ENCODE measurements around the gene SPHK1. TPM values are rescaled to one million over a fixed set of nuclear protein-coding genes. Genes with fewer than 3 reads are reported as not detected.

Gene SPHK1
- total RNA-seq, 2 donors from 2014 or later, result 2.4 to 6.0 TPM

DNA sequence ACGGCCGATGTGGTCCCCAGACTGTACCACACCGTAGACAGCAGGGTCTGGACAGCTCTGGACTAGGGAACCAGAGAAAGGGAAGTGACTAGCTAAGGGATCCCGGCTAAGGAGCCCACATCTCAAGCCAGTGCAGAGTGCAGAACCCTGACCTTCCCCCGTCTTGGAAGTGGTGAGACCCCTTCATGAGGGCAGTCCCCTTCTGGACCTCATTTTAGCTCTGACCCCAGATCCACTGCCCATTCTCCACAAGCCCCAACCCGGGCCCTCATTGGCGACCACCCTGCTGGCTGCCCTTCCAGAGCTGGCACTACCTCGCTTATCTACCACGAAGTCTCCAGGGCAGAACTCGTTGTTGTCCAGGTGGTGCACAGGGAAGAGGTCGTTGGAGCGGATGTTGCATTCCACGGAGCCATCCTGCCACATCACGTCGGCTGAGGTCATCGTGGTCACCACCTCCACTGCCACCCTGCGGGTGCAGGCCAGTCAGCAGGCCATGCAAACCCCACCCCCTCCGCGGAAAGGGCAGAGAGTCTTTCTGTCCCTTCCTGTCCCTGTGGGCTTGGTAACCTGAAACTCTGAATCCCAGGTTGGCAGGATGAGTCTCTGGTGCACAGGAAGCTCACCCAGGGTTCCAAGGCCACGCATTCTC, 14.2 kb downstream of the SPHK1 start:
- H3K27me3 Mint-ChIP-seq, result no peaks in the 10 kb centered on the region
- no peak overlapping the region for H3K27ac Mint-ChIP-seq
- ATAC-seq, result peak; percentile 15
- H3K36me3 Mint-ChIP-seq (ENCODE audit: low read depth), result peaks cover 11% of the 10 kb centered on the region
- DNase-seq, result no peak
- peaks cover 2% of the 10 kb centered on the region for H3K4me1 Mint-ChIP-seq
- no peak overlapping the region for H3K4me3 Mint-ChIP-seq
- no peaks in the 10 kb centered on the region for H3K9me3 ChIP-seq (ENCODE audit: control insufficient read depth, low read length, poor library complexity, severe bottlenecking)

DNA sequence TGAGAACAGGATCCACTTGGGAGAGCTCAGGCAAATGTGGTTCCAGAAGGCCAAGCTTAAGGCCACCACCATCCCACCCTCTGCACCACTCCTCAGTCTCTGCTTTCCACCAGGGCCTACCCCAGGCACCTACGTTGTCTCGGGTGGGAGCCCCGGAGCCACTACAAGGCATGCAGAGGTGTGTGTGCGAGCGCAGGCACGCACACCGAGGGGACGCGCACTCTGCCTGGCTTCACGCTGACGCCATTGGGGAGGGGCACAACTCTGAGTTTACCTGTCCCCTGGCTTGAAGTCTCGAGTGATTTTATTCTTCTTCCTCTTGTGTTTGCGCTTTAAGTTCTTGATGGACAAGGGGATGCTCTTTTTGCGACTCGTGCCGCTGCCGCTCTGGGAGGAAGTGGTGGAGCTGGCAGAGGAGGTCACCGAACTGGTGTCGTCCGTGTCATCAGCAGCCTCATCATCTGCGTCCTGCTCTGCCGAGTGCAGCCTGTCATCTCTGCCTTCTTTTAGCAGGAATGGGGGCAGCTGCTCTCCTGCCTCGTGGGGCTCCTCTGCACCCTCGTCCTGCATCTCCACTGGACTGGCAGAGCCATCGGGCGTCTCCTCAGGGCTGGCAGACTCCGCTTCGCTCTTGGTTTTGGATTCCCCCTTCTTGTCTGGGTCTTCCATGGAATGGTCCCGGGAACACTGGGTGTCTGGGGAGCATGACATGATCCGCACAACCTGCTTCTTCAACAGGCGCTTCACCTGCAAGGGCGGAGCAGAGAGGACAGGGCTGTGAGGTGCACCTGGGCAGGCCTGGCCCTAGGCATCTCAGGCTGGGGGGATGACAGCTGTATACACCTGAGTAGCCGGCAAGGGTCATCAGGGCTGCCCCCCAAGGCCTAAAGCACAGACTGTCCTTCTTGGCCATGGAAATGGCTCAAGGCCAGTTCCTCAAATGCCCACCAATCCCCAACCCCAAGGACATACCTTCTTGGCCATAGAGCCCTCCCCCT, 15.1 kb downstream of the SPHK1 start:
- Mint-ChIP-seq H3K27me3 (no peaks in the 10 kb centered on the region), H3K36me3 (ENCODE audit: low read depth) (peaks cover 17% of the 10 kb centered on the region), H3K27ac (no peak overlapping the region), H3K4me3 (no peak overlapping the region), H3K4me1 (peaks cover 11% of the 10 kb centered on the region)
- DNase-seq, result no peak
- no peak for ATAC-seq
- H3K9me3 ChIP-seq (ENCODE audit: control insufficient read depth, low read length, poor library complexity, severe bottlenecking), result no peaks in the 10 kb centered on the region

- no peak overlapping the region for H3K27ac Mint-ChIP-seq
- H3K9me3 ChIP-seq (ENCODE audit: control insufficient read depth, low read length, poor library complexity, severe bottlenecking), result no peaks in the 10 kb centered on the region
- H3K36me3 Mint-ChIP-seq (ENCODE audit: low read depth), result peaks cover 19% of the 10 kb centered on the region
- no peak overlapping the region for H3K4me3 Mint-ChIP-seq
- no peaks in the 10 kb centered on the region for H3K27me3 Mint-ChIP-seq
- H3K4me1 Mint-ChIP-seq, result peaks cover 11% of the 10 kb centered on the region
- no peak for DNase-seq
- ATAC-seq, result no peak
These were observed 18.3 kb downstream of the SPHK1 start for GRCh38 chr17:76402711-76403110.

DNA sequence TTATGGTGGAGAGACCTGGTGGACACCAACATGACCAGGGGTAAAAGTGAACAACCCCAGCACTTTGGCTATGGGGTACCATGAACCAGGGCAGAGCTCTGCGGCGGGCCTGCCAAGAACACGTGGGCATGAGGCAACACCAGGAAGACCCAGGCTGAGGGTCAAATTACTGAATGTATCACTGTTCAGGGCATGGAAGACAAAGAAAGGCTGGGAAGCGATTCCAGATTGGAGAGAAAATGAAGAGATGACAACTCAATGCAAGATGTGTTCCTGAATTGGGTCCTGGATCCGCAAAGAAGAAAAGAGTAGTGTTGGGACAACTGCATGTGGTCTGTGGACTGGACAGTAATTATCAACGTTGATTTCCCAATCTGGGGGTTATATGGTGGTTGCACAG, 19.8 kb downstream of the SPHK1 start:
- H3K36me3 Mint-ChIP-seq (ENCODE audit: low read depth), result peaks cover 19% of the 10 kb centered on the region
- peak overlapping the region; percentile 45 for H3K27ac Mint-ChIP-seq
- H3K4me1 Mint-ChIP-seq, result peaks cover 12% of the 10 kb centered on the region
- no peaks in the 10 kb centered on the region for H3K27me3 Mint-ChIP-seq
- DNase-seq (no peak), ATAC-seq (no peak)
- no peak overlapping the region for H3K4me3 Mint-ChIP-seq
- H3K9me3 ChIP-seq (ENCODE audit: control insufficient read depth, low read length, poor library complexity, severe bottlenecking), result no peaks in the 10 kb centered on the region

- ATAC-seq (no peak), DNase-seq (no peak)
- H3K27me3 Mint-ChIP-seq, result no peaks in the 10 kb centered on the region
- peaks cover 16% of the 10 kb centered on the region for H3K36me3 Mint-ChIP-seq (ENCODE audit: low read depth)
- no peak overlapping the region for H3K4me3 Mint-ChIP-seq
- peak overlapping the region; percentile 45 for H3K27ac Mint-ChIP-seq
- H3K9me3 ChIP-seq (ENCODE audit: control insufficient read depth, low read length, poor library complexity, severe bottlenecking), result no peaks in the 10 kb centered on the region
- H3K4me1 Mint-ChIP-seq, result peaks cover 15% of the 10 kb centered on the region
These were observed 20.7 kb downstream of the SPHK1 start for GRCh38 chr17:76404976-76405563.

DNA sequence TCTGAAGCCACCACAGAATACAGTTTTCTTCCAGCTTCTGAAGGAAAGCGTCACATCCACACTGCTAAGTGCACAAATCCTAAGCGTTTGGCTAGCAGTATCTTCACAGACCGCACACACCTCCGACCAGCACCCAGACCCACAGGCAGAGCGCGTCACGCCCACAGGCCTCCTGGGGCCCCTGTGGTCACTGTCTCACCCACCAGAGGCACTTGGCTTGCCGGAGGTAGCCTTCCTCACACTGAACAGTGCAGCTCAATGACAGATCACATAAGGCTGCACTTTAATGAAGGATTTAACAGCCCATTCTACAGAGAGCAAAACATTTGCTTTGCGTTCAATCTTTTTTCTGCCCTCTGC, 21.2 kb downstream of the SPHK1 start:
- no peaks in the 10 kb centered on the region for H3K9me3 ChIP-seq (ENCODE audit: control insufficient read depth, low read length, poor library complexity, severe bottlenecking)
- Mint-ChIP-seq H3K4me3 (no peak overlapping the region), H3K27me3 (no peaks in the 10 kb centered on the region), H3K27ac (no peak overlapping the region), H3K4me1 (peaks cover 15% of the 10 kb centered on the region), H3K36me3 (ENCODE audit: low read depth) (peaks cover 16% of the 10 kb centered on the region)
- no peak for ATAC-seq
- DNase-seq, result no peak

- Mint-ChIP-seq H3K36me3 (ENCODE audit: low read depth) (peaks cover 15% of the 10 kb centered on the region), H3K4me3 (no peak overlapping the region), H3K27ac (no peak overlapping the region), H3K27me3 (no peaks in the 10 kb centered on the region), H3K4me1 (peaks cover 15% of the 10 kb centered on the region)
- H3K9me3 ChIP-seq (ENCODE audit: control insufficient read depth, low read length, poor library complexity, severe bottlenecking), result no peaks in the 10 kb centered on the region
- ATAC-seq (no peak), DNase-seq (no peak)
These were observed 21.7 kb downstream of the SPHK1 start for GRCh38 chr17:76405967-76406647.

DNA sequence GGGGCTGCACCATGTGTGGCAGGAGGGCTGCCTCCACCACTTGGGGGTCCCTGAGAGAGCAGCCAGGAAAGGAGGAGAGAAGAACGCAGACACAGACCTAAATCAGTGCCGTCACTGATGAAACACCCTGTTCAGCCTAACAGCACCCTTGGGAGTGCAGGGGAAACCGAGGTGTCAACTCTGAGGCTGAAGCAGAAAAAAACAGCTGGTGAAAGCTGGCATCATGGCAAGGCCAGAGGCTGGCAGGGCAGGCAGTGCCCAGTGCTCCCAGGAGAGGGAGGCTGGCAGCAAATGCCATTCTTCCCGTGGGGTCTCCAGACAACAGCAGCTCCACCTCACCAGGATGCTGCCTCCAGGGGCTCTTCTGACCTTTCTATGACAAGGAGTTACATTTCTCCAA, 23.1 kb downstream of the SPHK1 start:
- ATAC-seq, result no peak
- Mint-ChIP-seq H3K27ac (peak overlapping the region; percentile 74), H3K36me3 (ENCODE audit: low read depth) (peaks cover 13% of the 10 kb centered on the region)

GRCh38 chr17:76408037-76408849, 23.8 kb downstream of the SPHK1 start:
- Mint-ChIP-seq H3K4me1 (peaks cover 17% of the 10 kb centered on the region), H3K36me3 (ENCODE audit: low read depth) (peaks cover 11% of the 10 kb centered on the region), H3K27me3 (no peaks in the 10 kb centered on the region), H3K27ac (peak overlapping the region; percentile 74), H3K4me3 (no peak overlapping the region)
- ATAC-seq, result peak; percentile 89
- no peaks in the 10 kb centered on the region for H3K9me3 ChIP-seq (ENCODE audit: control insufficient read depth, low read length, poor library complexity, severe bottlenecking)
- DNase-seq, result peak; percentile 46 to 67 (median 46)

More for the DNA sequence above, 23.1 kb downstream of the SPHK1 start:
- DNase-seq, result no peak
- H3K27me3 Mint-ChIP-seq, result no peaks in the 10 kb centered on the region
- no peaks in the 10 kb centered on the region for H3K9me3 ChIP-seq (ENCODE audit: control insufficient read depth, low read length, poor library complexity, severe bottlenecking)
- H3K4me1 Mint-ChIP-seq, result peaks cover 15% of the 10 kb centered on the region
- H3K4me3 Mint-ChIP-seq, result no peak overlapping the region

GRCh38 chr17:76410328-76410965, 26.0 kb downstream of the SPHK1 start:
- no peaks in the 10 kb centered on the region for H3K9me3 ChIP-seq (ENCODE audit: control insufficient read depth, low read length, poor library complexity, severe bottlenecking)
- Mint-ChIP-seq H3K4me1 (peaks cover 8% of the 10 kb centered on the region), H3K36me3 (ENCODE audit: low read depth) (no peaks in the 10 kb centered on the region), H3K4me3 (no peak overlapping the region), H3K27ac (no peak overlapping the region), H3K27me3 (no peaks in the 10 kb centered on the region)
- ATAC-seq (no peak), DNase-seq (no peak)

- Mint-ChIP-seq H3K27ac (no peak overlapping the region), H3K36me3 (ENCODE audit: low read depth) (no peaks in the 10 kb centered on the region), H3K4me1 (peaks cover 8% of the 10 kb centered on the region), H3K27me3 (no peaks in the 10 kb centered on the region), H3K4me3 (peak overlapping the region; percentile 19)
- DNase-seq (no peak), ATAC-seq (no peak)
- H3K9me3 ChIP-seq (ENCODE audit: control insufficient read depth, low read length, poor library complexity, severe bottlenecking), result no peaks in the 10 kb centered on the region
These were observed 26.8 kb downstream of the SPHK1 start for GRCh38 chr17:76411247-76411646.
